ENCODE results near the gene PTH1R.

PTH1R gene

DNA sequence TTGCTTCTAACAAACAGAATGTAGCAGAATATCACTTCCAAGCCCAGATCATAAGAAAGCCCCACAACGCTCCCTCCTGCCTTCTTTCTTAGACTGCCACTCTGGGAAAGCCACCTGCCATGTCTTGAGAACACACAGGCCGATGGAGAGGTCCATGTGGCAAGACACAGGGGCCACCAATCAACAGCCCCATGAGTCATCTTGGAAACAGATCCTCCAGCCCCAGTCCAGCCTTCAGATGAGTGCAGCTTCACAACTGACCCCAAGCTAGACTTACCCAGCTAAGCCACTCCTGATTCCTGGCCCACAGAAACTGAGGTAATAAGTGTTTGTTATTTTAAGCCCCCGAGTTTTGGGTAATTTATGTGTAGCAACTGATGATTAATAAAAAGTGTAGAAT lies 39.7 kb downstream of the PTH1R start:
- no peak for DNase-seq

DNA sequence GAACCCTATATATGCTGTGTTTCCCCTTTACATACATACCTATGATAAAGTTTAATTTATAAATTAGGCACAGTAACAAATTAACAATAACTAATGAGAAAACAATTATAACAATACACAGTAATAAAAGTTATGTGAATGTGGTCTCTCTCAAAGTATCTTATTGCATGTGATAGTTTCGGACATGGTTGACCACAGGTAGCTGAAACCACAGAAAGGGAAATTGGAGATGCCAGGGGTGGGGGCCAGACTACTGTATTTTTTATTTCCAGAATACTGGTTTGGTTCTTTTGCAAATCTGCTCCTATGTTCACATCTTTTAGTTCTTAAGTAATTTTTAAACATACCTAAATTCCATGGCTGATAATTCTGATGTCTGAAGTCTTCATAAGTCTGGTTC lies 40.7 kb downstream of the PTH1R start:
- no peak for DNase-seq

DNA sequence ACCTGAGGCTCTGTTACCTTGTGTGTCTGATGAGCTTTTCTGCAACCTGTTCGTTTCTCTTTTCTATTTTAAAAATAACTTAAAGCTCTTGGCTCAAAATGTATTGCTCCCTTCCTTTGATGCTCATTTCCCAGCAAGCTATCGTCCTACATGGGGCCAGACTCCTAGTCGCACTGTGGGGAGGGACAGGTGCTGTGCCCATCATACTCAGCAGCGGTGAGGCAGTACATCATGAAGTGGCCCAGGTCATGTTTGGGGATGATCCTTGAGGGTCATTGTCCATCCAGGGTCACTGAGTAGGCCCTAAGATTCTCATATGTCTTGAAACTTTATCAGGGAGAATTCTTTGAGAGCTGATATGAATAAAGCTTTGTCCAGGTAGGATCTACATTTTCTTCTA lies 41.1 kb downstream of the PTH1R start:
- no peak for DNase-seq

DNA sequence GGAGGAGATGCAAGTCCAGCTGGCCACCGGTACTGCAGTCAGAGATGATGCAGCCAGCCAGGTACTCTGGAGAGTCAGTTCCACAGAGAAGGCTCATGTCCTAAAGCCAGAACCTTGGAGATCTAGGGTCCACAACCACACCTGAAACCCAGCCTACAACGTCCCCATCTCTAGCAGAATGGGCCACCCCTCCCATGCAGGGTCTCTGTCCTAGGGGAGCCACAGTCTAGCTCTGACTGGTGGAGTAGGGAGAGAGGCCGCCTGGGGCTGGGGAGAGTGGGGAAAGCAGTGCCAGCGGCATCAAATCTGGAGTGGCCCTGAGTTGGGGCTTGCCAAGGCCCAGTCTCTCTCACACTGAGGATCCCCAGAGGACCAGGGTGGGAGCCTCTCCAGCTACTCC lies 43.5 kb downstream of the PTH1R start:
- no peak for DNase-seq

DNA sequence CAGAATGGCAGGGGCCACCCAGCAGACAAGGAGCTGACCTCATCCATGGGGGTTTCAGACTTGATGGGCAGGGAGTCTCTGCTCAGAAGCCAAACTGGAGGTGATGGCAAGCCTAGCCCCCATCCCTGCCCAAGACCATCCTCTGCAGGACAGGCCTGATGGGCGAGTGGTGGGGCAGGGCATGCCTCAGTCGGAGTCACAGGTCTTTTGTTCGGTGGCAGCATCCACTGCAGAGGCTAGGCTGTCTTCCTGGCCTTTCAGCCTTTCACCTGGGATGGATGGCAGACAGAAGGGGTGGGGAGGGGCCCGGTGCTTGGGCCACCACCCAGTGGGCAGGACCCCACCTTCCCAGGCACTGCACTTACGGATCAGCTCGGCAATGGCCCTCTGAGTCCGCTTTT lies 44.4 kb downstream of the PTH1R start:
- no peak for DNase-seq

DNA sequence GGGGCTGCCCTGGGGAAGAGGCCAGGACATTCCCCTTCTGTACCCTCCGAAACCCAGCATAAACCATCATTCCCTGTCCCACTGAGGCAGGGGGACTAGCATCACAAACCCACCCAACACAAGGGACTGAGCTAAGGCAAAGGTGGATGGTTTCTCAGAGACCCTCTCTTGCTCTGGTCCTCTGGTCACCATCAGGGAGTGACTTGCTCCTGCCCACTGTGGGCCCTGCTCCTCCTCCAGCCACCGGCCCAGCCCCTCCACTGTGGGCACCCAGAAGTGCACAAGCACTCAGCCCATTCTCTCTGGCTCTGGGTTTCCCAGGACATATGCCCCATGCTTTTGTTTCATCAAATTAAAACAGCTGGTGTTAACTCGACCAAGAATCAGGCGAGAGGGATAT lies 44.9 kb downstream of the PTH1R start:
- no peak for DNase-seq

DNA sequence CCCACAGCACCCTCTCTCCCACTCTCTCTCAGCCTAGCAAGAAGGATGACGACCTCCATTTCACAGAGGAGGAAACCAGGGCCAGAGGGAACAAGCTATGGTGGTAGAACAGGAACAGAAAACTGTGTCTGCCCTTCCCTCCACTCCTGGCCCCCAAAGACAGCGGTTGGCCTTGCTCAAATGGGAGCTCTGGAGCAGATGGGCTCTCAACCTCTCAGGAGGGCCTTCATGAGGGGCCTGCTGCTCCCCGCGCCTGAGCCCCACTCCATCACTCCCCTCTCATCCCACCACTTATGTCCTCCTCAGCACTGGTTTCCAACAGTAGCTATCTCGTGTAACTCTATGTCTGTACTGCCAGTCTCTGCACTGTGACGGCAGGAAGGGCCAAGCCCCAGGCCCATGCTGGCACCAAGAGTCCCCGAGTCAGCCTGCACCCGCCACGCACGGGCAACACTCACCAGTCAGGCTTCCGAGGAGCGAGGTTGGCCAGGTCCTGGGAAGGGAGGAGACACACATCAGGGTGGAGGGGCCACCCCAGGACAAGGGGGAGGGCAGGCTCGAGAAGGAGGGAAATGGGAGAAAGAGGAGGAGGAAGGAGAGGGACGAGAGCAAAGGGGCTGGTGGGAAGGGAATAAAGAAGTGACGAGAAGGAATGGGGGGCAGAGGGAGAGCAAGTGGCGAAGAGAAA lies 45.5 kb downstream of the PTH1R start:
- no peak for DNase-seq

DNA sequence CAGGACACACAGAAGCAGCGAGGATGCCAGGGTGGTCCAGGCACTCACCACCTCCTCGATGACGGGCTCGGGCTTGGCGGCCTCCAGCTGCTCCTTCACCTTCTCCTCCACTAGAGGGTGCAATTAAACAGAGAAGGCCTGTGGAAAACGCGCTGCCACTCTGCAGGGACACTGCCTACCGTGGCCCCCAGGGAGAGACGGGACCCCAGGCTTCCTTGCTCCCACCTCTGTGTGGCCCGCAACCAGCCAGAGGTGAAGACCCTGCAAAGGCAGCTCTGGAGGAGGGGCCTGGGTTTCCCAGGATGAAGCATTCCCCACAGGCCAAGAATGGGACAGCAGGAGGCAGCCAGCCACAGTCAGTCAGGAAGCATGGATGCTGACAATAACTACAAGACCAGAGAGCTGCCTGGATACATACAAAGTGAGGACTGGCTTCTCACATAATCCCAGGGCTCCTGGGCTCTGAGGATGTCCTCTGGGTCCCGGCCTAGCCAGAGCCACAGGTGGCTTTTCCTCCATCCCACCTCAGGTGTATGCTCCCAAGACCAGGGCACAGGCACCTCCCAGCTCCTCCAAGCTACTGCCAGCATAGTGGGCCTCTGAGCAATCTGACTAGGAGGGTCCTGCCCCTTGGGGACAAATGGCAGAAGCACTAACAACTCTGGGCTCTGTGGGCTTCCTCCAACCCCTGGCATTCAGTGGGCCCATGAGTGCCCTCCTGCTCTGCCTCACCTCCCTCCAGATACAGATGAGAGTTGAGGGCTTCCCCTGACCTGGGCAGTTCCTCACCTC lies 46.2 kb downstream of the PTH1R start:
- peak; percentile 51 to 63 for DNase-seq

DNA sequence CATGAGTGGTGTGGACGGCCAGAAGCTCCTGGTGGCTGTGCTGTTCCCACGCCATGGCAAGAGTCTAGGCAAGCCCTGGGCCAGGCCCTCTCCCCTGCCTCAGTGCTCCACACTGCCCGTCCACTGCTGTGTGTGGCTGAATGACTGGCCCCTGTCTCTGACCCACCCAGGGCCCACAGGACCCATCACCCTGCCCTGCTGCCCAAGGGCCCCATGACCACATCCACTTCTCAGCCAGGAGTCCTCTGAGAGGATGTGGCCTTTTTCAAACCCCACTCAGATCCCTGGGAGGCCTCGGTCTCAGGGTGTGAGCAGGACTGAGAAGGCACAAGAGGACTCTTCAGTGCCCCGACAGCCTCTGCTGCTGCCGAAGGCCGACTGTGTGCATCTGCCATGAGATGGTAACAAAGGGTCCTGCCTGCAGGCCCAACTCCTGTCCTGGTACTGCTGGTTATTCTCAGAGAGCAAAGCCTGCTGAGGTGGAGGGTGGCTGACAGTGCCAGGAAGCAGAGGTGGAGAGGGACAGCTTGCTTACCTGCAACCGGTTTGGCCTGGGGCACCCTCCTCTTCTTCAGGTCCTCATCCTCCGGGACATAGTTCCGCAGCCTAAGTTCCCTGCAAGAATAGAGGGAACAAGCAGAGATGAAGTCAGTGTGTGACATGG lies 47.5 kb downstream of the PTH1R start:
- no peak for DNase-seq

DNA sequence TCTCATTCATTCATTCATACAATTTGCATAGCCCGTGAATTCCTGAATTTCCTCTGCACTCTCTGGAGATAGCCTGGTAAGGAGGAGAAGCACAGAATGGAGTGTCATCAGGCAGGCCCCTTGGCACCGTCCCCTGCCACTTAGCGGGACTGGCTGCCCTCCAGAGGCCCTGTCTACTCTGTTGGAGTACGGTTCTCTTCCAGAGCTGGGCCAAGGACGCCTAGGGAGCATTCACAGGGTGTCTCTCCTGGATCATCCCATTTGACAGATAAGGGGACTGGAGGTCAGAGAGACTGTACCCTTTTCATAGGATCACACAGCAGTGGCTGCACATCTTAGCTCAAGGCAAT lies 48.0 kb downstream of the PTH1R start:
- no peak for DNase-seq

DNA sequence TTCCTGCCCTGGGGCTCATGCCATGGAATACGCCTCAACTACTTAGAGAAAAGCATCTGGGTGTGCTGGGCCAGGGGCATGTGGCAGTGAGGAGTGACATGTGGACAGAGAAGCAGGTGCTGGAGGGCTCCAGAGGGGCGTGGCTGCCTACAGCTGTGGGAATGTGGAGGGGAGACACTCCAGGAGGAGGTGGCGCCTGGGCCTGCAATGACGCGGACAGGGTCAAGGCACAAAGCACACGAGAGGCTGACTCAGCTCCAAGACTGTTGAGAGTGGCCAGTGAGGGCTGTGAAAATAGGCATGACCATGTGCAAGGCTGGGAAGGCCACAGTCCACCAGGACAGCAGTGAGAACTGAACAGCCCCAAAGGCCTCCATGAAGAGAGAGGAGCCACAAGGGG lies 48.5 kb downstream of the PTH1R start:
- no peak for DNase-seq

DNA sequence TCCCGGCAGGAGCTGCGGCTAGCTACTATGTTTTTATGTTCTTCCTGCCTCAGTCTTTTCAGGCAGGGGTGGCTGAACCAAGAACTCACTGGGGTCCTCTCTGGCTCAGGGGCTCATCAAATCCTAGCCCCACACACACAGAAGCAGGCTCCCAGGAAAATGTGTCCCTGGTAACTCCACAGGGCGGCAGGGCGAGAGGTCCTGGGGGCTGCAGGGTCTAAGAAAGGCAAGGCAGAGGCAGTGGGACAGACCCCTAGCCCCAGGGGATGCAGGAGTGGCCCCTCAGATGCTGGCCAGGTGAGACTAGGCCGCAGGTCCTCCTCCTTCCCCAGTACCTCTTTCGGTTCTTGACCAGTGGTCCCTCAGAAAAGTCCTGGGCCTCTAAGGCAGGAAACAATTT lies 48.9 kb downstream of the PTH1R start:
- DNase-seq = no peak

DNA sequence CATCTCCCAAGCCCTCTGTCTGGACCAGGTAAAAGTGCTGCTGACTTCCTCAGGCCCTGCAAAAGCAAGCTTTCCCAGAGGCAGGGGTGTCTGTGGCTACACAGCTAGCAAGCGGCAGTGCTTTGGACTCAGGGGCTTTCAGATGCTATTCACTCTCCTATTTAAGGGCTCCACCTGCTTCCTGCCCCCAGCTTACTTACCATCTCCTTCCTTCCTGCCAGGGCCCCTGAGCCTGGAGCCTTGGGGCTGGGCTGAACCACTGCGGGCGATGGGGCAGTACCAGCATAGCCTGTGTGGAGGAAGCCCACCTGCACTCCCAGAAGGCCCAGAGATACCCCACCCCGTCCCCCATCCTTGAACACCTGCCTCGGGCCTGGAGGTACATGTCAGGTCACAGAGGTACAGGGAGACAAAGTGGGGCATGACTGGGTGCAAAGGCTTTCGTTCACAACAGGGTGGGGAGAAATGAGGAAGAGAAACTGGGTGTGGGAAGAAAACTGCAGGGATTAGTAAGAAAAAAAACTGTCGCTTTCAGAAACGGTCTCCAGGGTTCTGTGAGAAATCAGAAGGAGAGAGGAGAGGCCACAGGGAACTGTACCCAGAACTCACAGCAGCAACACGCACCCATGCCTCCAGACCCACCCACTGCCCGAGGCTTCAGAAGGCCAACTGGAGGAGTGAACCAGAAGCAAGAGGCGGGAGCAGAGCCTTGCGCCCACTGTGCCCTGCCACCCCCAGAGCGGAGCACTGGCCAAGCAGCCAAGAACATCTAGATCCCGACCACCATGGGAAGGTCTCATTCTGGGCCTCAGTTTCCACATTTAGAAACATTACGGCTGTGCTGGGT lies 49.6 kb downstream of the PTH1R start:
- peak; percentile 93 to 94 for DNase-seq

DNA sequence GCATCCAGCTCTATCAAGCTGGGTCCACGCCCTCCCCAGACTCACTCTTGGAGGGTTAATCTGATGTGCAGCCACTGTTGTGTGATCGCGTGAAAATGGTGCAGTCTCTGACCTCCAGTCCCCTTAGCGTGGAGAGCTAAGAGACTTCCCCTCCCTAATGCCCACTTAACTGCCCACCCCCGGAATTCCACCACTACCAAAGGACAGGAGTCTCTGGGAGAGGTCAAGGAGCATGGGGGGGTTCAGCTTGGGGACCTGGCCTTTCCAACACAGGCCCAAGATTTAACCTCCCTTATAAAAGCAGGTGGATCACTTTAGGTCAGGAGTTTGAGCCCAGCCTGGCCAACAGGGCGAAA lies 50.2 kb downstream of the PTH1R start:
- no peak for DNase-seq

DNA sequence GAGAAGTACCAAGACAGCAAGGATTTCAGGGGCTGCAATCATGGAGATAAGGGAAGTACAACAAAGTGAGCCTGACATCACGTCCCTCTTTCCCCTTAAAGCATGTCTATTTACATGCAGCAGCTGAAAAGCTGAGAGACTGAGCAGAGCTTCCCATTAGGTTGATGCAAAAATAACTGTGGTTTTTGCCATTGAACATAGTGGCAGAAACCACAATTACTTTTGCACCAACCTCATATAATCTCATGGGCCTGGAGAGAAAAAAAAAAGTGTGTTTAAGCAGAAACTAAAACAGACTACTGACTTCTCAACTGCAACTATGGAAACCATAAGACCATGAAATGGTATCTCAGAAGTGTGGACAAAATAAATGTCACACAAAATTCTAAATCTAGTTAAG lies 50.8 kb downstream of the PTH1R start:
- DNase-seq = peak; percentile 91 to 93

DNA sequence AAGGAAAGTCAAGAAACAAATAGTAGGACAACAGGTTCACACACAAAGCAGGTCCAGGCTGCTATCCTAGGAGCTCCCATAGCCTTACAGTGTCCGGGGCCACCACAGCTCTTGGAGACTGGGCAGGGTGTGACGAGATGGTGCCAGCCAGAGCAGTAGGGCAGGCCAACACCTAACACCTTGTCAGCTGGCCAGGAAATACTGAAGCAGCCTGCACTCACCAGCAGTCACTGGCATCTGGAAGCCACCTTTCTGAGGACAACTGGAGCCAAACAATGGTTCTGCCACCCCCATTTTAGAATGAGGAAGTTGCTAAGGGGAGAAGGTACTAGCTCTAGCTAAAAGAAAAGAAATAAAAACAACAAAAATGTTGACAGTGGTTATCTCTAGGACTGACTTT lies 51.8 kb downstream of the PTH1R start:
- peak; percentile 43 to 71 for DNase-seq

DNA sequence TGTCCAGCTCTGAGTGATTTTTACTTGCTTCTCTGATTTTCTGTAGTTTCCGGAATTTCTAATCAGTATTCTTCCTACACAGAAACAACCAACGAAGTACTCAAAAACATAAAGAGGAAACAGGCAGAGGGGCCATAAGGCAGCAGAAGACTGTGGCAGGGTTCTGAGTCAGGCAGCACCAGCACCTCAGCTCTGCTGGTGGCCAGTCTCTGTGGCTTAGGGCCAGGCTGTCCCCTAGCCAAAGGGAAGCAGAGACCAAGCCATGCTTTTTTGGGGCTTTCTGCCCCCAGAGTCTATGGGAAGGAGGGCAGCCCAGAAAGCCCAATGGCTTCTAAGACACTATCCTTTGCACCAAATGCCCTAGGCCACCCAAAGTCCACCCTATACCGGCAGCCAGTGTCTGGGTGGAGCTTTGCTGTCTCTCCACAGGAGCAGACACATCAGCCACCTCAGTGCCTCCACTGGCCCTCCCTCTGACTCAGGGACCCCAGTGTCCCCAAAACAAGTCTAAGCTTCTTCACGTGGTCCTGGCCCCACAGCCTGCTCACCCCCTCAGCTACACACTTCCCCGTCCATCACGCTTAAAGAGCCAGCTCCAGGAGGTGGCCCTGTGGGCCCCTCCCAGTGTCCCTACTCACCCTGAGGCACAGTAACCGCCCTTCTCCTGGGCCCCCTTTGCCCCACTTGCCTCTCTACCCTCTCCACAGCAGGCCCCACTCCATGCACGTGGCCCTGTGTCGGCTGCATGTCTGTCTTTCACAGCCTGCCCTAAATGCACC lies 52.8 kb downstream of the PTH1R start:
- peak in 1 of 2 experiments; percentile 11 for DNase-seq

DNA sequence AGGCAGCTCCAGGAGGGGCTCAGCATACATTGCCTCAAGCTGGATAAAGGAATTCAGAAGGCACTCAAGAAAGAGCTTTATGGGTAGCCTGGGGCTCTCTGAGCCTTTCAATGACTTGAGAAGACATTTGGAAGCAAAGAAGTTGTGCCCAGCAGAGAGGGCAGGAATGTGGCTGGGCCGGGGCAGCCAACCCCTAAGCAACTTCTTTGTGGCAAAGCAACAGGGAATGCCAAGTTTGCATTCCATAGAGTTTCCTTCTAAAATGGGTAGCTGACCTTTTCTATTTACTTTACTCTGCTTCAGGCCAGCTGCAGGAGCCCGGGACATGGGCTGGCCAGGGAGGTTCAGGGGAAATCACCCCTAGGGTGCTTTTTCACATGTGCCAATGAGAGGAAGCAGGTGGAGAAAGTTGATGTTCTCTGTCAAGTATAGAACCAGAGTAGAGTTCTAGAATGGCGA lies 53.5 kb downstream of the PTH1R start:
- DNase-seq = no peak

DNA sequence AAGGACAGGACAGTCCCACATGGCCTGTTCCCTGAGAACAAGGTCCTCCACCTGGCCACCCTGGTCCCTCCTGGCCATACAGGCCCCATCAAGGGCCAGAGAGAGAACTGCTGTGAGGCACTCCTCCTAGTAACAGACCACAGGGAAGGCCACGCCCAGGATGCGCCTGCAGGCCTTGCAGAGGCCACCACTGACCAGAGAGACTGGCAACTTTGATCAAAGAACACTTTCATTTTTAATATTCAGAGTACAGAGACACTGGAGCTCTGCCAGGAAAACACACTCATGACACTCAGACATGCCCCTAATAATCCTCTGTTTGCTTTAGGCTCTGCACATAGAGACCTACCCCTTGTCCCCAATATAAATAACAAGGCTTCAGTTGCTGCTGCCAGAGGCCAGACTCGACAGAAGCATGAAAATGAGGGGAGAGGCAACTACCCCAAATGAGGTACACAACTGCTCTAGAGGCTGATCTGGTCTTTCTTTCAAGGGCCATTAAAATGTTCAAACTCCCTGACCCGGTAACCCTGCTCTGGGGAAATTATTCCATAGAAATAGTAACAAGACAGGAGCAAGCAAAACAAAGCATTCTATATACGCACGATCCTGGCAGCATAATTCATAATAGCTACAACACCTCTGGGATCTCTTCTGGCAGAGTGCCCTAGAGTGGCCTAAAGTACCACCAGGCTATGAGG lies 54.3 kb downstream of the PTH1R start:
- DNase-seq = no peak

DNA sequence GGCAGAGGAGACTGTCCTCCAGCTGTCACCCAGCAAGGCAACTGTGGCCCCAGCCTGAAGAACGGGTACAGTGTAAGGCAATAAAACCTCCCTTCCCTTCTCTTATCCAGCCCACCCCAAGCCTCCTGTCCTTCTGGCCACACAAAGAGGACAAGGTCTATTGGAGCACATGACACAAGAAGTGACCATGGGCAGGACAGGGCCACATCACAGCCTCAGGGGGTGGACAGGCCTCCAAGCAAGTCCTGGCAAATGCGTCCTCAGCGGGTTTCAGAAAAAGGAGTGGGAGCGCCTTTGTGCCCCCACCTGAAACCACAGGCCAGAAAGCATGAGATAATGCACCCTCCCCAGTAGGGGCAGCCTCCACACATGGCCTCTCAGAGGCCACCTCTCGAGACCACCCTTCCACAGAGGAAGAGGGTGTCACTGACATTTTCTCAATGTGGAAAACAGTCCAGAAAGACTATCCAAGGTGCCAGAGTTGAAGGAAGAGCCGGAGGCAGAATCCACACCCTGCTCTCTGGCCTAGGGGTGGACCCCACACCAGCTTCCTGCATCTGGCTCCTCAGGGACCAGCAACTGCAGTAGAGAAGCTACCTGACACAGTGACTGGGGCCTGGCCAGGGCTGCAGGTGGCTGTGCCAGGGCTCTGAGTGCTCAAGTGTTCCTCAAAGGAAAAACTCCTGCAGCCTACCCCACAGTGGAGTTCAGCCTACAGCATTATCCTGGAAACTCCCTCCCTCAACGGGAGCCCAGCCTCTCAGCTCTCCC lies 55.1 kb downstream of the PTH1R start:
- DNase-seq = no peak

DNA sequence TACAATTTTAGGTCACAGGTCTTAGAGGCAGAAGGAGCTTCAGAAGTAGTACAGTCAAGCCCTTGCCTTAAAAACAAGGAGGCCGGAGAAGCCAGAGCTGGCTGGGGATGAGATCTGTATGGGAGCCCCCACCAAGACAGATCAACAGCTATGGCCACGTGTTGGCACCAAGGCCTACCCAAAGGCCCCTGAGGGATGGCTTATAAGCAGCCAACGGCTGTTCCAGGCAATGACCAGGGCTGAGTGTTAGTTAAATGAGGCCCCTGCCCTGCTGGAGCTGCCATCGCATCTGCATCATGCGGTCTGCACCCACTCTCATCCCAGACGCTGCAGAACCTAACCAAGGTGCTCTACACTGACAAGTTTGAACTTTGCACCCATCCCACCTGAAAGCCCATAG lies 55.7 kb downstream of the PTH1R start:
- DNase-seq = no peak

All from Kasumi-1 (cell line).